ENCODE measurements around the gene CADM1. TPM values are rescaled to one million over a fixed set of nuclear protein-coding genes. Genes with fewer than 3 reads are reported as not detected.
A peak's percentile ranks its signal among the peaks of the same experiment; 100 is the strongest.

Gene CADM1
- total and polyA plus RNA-seq, 2 donors from 2014 or later, result 24.0 to 33.5 TPM

DNA sequence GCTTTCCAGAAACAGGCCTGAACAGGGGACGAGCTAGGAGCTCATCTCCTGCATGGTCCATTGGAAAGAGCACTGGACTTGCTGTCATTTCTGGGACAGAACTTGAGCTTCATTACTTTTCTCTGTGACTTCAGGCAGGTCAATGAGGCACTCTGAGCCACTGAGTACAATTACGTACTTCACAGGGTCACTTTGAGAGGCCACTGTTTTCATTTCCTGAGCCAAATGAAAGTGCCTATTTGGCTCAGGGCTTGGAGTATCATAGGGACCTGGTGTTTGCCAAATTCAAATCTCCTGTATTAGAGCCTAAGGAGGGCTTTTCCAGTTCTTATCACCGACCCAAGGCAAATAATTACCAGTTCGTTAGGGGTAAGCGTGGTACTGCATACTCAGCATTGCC is 319.3 kb downstream of the CADM1 start:
- FAIRE-seq (no peak), DNase-seq (no peak)
- H3K4me3 ChIP-seq (ENCODE audit: low read length in 3 of 3), result no peak overlapping the region
- H3K9me3 ChIP-seq (ENCODE audit: control insufficient read depth in 2 of 3, insufficient read depth in 1 of 3, low read length in 3 of 3), result no peaks in the 10 kb centered on the region
- intact Hi-C loops (cut with DNase I), result no loop called here
- H3K27ac ChIP-seq (ENCODE audit: low read depth in 2 of 2, low read length in 2 of 2), result no peak overlapping the region
- H3K36me3 ChIP-seq (ENCODE audit: control insufficient read depth in 2 of 3, insufficient read depth in 3 of 3, low read length in 3 of 3), result no peaks in the 10 kb centered on the region
- no peaks in the 10 kb centered on the region for H3K4me1 ChIP-seq (ENCODE audit: control insufficient read depth in 2 of 3, insufficient read depth in 2 of 3, low read depth in 1 of 3, low read length in 3 of 3)
- no peak overlapping the region for H3K9ac ChIP-seq (ENCODE audit: low read length in 3 of 3)
- no peak for TF ChIP-seq CTCF (IDR thresholded peaks at IDR 0.05; ENCODE audit: borderline replicate concordance, extremely low read depth, insufficient read depth)
- H3K27me3 ChIP-seq (ENCODE audit: control insufficient read depth, insufficient read depth, low read length), result no peaks in the 10 kb centered on the region

DNA sequence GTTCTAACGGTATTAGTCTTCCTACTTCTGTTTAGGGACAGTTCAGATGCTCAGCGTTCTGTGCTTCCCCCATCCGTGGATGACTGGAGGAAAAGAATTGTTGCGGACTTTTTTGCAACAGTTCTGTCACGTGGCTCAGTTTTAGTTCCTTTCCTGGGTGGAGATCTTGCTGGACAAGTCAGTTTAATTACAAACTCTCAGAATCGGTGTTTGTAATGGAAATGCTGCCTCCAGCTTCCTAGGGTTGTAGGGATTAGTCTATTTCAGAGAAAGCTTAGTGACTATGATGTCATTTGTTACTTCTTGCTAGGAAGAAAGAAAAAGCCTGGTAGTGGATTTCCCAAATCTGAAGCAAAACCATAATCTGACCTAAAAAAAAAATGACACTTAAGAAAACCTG is 320.4 kb downstream of the CADM1 start:
- Histone ChIP-seq H3K36me3 (ENCODE audit: control insufficient read depth in 2 of 3, insufficient read depth in 3 of 3, low read length in 3 of 3) (no peaks in the 10 kb centered on the region), H3K9me3 (ENCODE audit: control insufficient read depth in 2 of 3, insufficient read depth in 1 of 3, low read length in 3 of 3) (no peaks in the 10 kb centered on the region), H3K27me3 (ENCODE audit: control insufficient read depth, insufficient read depth, low read length) (no peaks in the 10 kb centered on the region), H3K4me1 (ENCODE audit: control insufficient read depth in 2 of 3, insufficient read depth in 2 of 3, low read depth in 1 of 3, low read length in 3 of 3) (no peaks in the 10 kb centered on the region), H3K4me3 (ENCODE audit: low read length in 3 of 3) (no peak overlapping the region), H3K9ac (ENCODE audit: low read length in 3 of 3) (no peak overlapping the region), H3K27ac (ENCODE audit: low read depth in 2 of 2, low read length in 2 of 2) (no peak overlapping the region)
- intact Hi-C loops (cut with DNase I), result no loop called here
- no peak for TF ChIP-seq CTCF (IDR thresholded peaks at IDR 0.05; ENCODE audit: borderline replicate concordance, extremely low read depth, insufficient read depth)
- no peak for FAIRE-seq
- DNase-seq, result no peak

GRCh38 chr11:115183136-115183535 is 321.1 kb downstream of the CADM1 start:
- DNase-seq (no peak), FAIRE-seq (no peak)
- H3K27me3 ChIP-seq (ENCODE audit: control insufficient read depth, insufficient read depth, low read length), result no peaks in the 10 kb centered on the region
- H3K36me3 ChIP-seq (ENCODE audit: control insufficient read depth in 2 of 3, insufficient read depth in 3 of 3, low read length in 3 of 3), result no peaks in the 10 kb centered on the region
- H3K9me3 ChIP-seq (ENCODE audit: control insufficient read depth in 2 of 3, insufficient read depth in 1 of 3, low read length in 3 of 3), result no peaks in the 10 kb centered on the region
- H3K27ac ChIP-seq (ENCODE audit: low read depth in 2 of 2, low read length in 2 of 2), result no peak overlapping the region
- no peak for TF ChIP-seq CTCF (IDR thresholded peaks at IDR 0.05; ENCODE audit: borderline replicate concordance, extremely low read depth, insufficient read depth)
- H3K9ac ChIP-seq (ENCODE audit: low read length in 3 of 3), result no peak overlapping the region
- intact Hi-C loops (cut with DNase I), result no loop called here
- no peaks in the 10 kb centered on the region for H3K4me1 ChIP-seq (ENCODE audit: control insufficient read depth in 2 of 3, insufficient read depth in 2 of 3, low read depth in 1 of 3, low read length in 3 of 3)
- no peak overlapping the region for H3K4me3 ChIP-seq (ENCODE audit: low read length in 3 of 3)

- DNase-seq (peak in 1 of 5 donors; percentile 23), FAIRE-seq (no peak)
- Histone ChIP-seq H3K27me3 (ENCODE audit: control insufficient read depth, insufficient read depth, low read length) (no peaks in the 10 kb centered on the region), H3K36me3 (ENCODE audit: control insufficient read depth in 2 of 3, insufficient read depth in 3 of 3, low read length in 3 of 3) (no peaks in the 10 kb centered on the region), H3K4me1 (ENCODE audit: control insufficient read depth in 2 of 3, insufficient read depth in 2 of 3, low read depth in 1 of 3, low read length in 3 of 3) (no peaks in the 10 kb centered on the region), H3K9me3 (ENCODE audit: control insufficient read depth in 2 of 3, insufficient read depth in 1 of 3, low read length in 3 of 3) (no peaks in the 10 kb centered on the region), H3K9ac (ENCODE audit: low read length in 3 of 3) (no peak overlapping the region), H3K27ac (ENCODE audit: low read depth in 2 of 2, low read length in 2 of 2) (no peak overlapping the region), H3K4me3 (ENCODE audit: low read length in 3 of 3) (no peak overlapping the region)
- intact Hi-C loops (cut with DNase I), result no loop called here
- TF ChIP-seq CTCF (IDR thresholded peaks at IDR 0.05; ENCODE audit: borderline replicate concordance, extremely low read depth, insufficient read depth), result no peak
Measured at GRCh38 chr11:115182282-115182955, 321.8 kb downstream of the CADM1 start.
